ENCODE data around the gene DSCAM.

DNA sequence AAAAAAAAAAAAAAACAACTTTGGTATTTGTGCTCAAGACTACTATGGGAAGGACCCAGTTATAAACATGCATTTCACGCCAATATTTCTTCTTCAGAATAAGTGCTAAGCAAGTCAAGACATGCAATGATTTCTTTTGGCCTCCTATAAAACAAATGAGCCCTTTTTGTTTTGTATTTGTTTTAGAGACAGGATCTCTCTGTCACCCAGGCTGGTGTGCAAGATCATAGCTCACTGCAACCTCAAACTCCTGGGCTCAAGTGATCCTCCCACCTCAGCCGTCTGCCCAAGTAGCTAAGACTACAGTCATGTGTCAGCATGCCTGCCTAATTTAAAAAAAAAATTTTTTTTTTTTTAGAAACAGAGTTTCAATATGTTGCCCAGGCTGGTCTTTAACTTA is 631.0 kb downstream of the DSCAM start:
- TF ChIP-seq POLR2A (IDR thresholded peaks at IDR 0.05): no peak
- TF ChIP-seq, protein P1, sequence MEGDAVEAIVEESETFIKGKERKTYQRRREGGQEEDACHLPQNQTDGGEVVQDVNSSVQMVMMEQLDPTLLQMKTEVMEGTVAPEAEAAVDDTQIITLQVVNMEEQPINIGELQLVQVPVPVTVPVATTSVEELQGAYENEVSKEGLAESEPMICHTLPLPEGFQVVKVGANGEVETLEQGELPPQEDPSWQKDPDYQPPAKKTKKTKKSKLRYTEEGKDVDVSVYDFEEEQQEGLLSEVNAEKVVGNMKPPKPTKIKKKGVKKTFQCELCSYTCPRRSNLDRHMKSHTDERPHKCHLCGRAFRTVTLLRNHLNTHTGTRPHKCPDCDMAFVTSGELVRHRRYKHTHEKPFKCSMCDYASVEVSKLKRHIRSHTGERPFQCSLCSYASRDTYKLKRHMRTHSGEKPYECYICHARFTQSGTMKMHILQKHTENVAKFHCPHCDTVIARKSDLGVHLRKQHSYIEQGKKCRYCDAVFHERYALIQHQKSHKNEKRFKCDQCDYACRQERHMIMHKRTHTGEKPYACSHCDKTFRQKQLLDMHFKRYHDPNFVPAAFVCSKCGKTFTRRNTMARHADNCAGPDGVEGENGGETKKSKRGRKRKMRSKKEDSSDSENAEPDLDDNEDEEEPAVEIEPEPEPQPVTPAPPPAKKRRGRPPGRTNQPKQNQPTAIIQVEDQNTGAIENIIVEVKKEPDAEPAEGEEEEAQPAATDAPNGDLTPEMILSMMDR (IDR thresholded peaks at IDR 0.05): no peak
